Adipose tissue (tissue), 3 donors: ENCODE measurements around the gene THY1. TPM values are rescaled to one million over a fixed set of nuclear protein-coding genes. Genes with fewer than 3 reads are reported as not detected.
"Not testable (repeated sequence)": the region's sequence is repeated elsewhere in the genome, so short reads cannot be mapped to it uniquely, and the experiment has no call there.

Experiments used
- H3K27ac ChIP-seq: one replicate; pipeline ENCODE4 v1.5.1; 2013; ENCODE audit warnings: low read depth, low read length
- WGBS, 3 donors: extraction: QIAGEN DNeasy Blood & Tissue Kit; methylation state at CpG; one replicate each; pipeline ENCODE4 v1.1.7; 2013; 5-methylcytosine and 5-hydroxymethylcytosine counted together
- polyA plus RNA-seq, 3 donors: library from polyadenylated mRNA; stranded (reverse); fragments of 200-250 nt; gene quantifications; one replicate each; pipeline ENCODE4 v1.2.3, GENCODE V29; 2013
- donor health status: healthy with polysubstance abuse.
- donor health status: Bipolar disorder and iron deficiency.
- donor health status: healthy.

The THY1 gene
- polyA plus RNA-seq = 10 to 100 TPM in 2 of 3 donors, 1 to 10 TPM in 1; 6.5 to 90.1 (median 46.9) TPM

DNA sequence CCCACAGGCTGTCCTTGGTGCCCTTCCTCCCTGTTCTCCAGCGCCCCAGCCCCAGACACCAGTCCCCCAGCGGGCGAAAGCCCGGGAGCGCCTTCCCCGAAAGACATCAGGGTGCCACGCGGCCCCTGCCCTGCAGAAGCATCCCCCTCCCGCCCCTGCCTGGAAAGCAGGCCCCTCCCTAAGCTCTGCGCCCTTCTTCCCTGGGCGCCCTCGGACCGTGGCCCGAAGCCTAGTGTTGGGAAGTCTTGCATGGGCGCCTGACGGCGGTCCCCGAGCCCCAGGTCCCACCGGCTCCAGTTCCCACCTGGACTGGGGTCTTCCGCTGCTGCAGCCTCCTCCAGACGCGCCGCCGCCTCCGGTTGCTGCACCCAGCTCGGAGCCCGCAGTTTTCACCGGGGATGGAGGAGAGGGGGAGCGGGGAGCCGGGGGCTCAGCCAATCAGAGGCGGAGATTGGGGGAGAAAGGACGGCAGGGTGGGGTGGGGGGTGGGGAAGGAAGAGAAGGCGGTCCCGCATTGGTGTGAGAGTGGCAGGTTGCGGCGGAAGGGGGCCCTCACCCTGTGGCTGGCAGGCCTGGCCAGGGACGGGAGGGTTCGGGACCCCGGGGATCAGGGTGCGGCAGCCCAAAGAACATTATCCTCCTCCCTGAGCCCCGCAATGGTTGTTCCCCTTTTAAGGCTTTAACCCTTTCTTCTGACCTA lies at the start of gene THY1:
Gene THY1 (minus strand): TSS at position 364 of the 700 bp plus-strand sequence. CDS start 2,267 bp downstream, outside the sequence.
- H3K27ac ChIP-seq = no peak within 1 kb of the TSS
- WGBS, 3 donors = 0 to 3% (median 1%) methylated on average over 39 to 41 of the region's 41 CpGs

DNA sequence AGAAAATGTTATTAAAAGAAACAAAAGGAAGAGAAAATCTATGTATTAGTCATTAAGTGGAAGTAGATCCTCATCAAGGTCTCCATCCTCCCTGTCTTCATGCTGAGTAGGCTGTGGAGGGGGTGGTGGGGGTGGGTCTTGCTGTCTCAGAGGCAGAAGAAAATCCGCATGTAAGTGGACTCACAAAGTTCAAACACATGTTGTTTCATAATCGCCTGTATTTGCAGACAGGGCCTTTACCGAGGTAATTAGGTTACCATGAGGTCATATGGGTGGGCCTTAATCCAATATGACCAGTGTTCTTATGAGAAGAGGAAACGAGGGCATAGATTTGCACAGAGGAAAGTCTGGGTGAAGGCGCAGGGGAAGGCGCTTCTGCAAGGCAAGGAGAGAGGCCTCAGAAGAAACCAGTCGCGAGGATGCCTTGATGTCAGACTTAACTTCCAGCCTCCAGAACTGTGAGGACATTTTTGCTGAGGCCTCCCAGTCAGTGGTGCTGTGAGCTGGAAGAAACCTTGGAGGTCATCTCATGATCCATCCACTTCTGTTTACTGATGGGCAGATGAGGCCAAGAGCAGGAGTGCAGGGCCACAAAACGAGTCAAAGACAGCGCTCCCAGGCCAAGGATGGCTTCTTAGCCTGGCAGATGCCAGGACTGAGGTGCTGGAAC lies 49.3 kb upstream of the THY1 start:
- 73 to 82% (median 78%) methylated on average over 10 of the region's 10 CpGs for WGBS, 3 donors
- H3K27ac ChIP-seq = no peak overlapping the region

DNA sequence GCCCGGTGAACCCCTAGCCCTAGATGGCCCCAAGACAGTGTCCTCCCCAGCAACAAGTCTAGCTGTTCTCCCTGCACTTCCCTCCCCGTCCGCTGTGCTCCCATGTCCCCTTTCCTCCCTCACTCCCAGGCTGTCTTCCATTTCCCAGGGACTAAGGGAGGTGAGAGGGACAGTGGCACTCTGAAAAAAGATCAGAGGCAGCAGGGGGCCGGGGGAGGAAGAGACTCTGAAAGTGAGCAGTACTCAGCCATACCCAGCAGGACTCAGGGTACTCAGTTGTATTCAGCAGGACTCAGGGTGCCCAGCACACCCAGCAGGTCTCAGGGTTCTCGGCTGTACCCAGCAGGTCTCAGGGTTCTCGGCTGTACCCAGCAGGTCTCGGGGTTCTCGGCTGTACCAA lies 48.4 kb upstream of the THY1 start:
- 81 to 83% (median 83%) methylated on average over 8 of the region's 8 CpGs for WGBS, 3 donors
- no peak overlapping the region for H3K27ac ChIP-seq

DNA sequence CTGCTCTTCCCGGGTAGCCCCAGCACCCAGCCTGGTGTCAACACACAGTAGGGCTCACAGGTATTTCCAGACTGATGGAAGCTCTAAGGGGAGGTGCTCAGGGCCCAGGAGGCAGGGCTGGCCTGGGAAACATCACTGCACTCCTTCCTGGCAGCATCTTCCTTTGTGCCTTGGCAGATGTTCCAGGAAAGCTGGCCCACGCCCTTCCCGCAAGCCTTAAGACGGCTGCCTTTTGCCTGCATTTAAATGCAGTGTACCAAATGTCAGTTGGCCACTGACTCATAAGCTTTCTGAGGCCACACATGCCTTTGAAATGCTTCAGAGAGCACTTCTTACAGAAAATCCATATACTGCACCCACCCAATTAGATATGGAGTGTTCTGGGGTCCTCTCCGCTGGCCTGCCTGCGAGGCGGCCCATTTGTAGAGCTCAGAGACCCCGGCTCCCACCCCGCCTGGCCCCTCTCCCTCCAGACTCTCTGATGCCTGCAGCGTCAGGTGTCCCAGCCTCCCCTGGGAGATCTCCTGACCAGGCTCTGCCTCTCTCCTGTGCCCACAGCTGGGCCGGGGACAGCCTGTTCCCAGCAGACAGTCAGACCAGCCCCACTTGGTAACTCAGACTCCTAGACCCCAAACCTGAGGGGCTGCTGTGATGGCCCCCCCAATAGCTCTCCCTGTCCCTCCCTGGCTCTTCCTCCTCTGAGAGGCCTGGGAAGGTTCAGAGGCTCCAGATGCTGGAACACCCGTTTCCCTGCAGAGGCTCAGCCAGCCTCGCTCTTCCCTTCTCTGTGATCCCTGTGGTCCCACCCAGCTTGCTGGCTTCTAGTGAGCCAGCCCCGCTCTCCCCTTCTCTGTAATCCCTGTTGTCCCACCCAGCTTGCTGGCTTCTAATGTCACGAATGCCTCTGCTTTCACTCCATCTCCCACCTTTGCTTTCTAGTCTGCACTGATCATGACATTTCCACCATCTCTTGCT lies 47.6 kb upstream of the THY1 start:
- H3K27ac ChIP-seq = peak overlapping the region; percentile 33
- 65 to 70% (median 68%) methylated on average over 15 of the region's 15 CpGs for WGBS, 3 donors

DNA sequence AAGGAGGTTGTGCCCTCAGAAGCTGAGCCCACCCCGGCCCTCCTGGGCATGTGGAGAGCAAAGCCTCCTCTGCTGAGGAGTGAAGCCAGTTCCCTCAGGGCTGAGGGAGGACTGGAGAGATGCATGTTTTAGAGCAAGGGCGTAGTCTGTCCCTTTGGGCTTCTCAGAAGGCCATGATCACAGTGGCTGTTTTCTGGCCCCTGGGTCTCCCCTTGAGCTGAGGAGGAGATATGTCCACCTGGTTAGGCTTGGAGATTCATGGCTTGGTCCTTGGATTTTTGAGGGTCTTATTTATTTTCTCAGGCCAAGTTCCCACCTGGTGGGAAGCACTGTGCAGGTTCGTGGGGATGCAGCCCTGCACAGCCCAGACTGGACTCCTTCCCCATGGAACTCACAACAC lies 46.5 kb upstream of the THY1 start:
- no peak overlapping the region for H3K27ac ChIP-seq
- WGBS, 3 donors = 72 to 84% (median 79%) methylated on average over 3 of the region's 3 CpGs

DNA sequence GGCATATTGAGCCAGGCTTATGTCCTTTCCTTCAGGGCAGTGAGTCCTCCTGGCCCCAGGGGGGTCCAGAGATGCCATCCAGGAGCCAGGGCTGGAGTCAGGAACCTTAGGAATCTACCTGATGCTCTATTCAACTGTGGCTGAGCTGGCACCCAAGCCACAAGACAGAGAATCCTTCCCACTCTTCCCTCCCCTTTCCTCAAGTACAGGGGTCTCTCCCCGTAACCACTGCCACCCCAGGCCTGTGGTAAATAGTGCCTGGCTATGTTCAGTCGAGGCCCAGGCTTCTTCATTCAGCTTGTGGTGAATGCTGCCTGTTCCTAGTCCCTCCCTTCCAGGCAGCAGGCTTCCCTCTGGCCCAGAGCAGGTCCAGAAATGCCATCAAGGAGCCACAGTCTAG lies 45.5 kb upstream of the THY1 start:
- WGBS, 3 donors = 83 to 94% (median 85%) methylated on average over 2 of the region's 2 CpGs
- no peak overlapping the region for H3K27ac ChIP-seq

DNA sequence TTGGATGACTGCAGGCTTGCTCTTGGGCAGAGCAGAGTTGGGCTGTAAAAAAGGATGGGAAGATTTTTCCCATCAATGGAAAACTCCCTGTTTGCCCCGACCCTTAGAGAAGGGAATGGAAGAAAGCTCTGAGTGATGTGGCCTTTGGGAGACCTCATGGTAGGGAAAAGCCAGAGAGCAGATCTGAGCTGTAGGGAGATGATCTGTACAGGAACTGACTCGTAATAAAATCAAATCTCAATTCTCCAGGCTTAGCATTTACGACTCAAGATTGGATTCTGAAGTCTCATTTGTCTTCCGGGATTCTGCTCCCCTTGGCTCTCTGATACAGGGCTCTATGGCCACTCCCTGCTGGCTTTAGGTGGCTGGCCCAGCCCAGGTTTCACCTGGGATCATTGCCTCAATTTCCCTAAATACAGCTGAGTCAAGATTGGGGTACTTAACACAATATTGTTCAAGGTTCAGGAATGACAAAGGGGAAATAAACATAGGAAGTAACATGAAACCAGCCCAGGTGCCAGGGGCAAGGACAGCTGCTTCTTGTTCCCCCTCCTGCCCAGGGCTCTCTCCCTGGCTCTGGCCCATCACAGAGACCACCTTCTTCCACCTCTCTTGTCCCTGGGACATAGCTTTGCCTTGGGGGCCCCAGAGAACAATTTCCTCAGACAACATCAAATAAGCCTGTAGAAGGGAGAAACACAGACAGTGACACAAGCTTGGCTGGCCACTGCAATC lies 38.4 kb upstream of the THY1 start:
- no peak overlapping the region for H3K27ac ChIP-seq
- WGBS, 3 donors = 42 to 49% (median 47%) methylated on average over 4 of the region's 4 CpGs

DNA sequence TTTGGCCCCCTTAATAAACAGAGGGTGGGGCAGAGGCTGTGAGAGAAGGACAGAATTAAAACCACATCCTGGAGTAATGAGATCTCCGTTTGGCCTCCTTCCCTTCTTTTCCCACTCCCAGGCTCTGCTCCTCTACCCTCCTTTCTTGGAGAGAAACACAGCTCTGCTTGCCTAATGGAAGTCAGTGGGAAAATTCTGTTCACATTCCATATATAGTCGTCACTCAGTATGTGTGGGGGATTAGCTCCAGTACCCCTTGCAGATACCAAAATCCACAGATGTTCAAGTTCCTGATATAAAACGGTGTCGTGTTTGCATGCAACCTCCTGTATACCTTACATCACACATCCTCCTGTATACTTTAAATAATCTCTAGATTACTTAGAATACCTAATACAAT lies 37.6 kb upstream of the THY1 start:
- H3K27ac ChIP-seq = no peak overlapping the region
- 21 to 55% (median 25%) methylated on average over 4 of the region's 4 CpGs for WGBS, 3 donors

DNA sequence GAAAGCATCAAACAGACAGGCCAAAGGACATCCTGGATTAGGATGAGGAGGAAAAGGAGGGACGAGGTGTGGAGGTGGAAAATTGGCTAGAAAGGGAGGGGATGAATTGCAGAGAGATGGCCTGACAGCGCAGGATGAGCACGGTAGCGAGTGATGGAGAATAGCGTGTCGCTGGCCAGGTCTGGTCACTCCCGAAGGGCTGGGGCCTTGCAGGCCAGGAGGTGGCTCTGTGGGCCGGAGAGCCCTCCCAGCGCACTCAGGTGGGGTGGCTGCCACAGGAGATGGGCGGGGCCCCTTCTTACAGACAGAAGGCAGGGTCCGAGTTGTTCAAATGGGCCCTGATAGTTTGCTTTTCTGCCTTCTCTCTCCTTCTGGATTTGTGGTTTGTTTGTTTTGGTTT lies 37.1 kb upstream of the THY1 start:
- 60 to 74% (median 72%) methylated on average over 11 of the region's 11 CpGs for WGBS, 3 donors
- H3K27ac ChIP-seq = no peak overlapping the region

DNA sequence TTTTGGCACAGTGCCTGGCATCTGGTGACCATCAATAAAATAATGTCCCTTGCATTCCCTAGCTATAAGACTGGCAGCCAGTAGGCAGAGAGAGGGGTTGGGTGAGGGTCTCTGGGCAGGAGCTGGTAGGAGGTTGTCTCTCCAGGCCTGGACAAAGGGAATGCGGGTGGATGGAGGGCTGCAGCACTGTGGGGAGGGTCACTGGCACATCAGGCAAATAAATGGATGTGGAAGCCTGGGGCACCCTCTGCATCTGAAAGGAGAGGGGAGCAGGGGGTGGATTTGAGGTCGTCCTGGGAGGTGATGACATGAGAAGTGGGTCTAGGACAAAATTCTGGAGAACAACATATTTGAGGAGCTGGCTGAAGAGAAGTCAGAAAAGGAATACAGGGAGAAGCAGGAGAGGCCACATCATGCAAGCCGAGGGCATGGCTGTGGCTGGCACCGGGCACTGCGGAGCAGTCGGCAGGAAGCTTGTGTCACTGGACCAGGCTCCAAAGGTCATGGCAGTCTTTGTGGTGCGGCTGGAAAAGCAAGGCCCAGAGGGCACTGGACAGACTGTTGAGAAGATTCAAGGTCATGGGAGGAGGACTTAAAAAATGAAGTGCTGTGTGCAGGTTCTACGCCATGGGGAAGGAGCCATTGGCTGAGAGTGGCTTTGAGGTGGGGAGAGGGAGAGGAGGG lies 36.5 kb upstream of the THY1 start:
- no peak overlapping the region for H3K27ac ChIP-seq
- WGBS, 3 donors = 83 to 94% (median 89%) methylated on average over 8 of the region's 8 CpGs

DNA sequence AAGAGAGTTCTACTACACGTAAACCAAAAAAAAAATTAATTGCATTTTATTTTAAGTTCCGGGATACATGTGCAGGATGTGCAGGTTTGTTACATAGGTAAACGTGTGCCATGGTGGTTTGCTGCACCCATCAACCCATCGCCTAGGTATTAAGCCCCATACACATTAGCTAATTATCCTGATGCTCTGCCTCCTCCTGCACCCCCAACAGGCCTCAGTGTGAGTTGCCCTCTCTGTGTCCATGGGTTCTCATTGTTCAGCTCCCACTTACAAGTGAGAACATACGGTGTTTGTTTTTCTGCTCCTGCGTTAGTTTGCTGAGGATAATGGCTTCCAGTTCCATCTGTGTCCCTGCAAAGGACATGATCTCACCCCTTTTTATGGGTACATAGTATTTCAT lies 32.7 kb upstream of the THY1 start:
- not testable (repeated sequence) for H3K27ac ChIP-seq
- WGBS, 3 donors = 80 to 88% (median 81%) methylated on average over 6 of the region's 6 CpGs

DNA sequence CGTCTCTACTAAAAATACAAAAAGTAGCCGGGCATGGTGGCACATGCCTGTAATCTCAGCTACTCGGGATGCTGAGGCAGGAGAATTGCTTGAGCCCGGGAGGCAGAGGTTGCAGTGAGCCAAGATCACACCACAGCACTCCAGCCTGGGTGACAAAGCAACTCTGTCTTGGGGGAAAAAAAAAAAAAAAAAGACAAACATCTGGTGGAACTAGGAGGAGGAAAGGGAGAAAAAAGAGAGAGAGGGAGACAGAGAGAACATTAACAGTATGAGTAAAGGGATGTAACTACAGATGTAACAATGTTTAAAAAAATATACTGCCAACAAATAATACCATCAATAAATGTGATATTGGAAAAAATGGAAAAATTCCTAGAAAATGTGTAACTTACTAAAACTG lies 32.3 kb upstream of the THY1 start:
- 66 to 76% (median 71%) methylated on average over 4 of the region's 4 CpGs for WGBS, 3 donors
- H3K27ac ChIP-seq = not testable (repeated sequence)

DNA sequence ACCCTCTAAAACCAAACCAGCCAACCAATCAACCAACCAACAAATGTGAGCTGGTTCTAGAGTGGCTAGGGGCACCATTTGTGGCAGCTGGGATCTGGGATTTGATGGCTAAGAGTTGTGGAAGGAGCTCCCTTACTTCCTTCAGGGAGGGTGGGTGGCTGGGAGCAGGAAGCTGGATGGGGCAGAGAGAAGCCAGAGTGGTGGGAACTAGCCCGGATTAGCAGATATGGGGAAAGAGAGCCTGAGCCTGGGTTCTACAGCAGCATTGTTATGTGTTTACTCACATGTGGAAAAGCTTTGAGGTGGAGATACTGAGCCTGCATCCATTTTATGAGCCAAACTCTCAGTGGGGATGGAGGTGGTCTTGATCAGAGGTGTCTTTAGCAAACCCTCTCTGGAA lies 30.9 kb upstream of the THY1 start:
- WGBS, 3 donors = 67 to 88% (median 82%) methylated on average over 1 of the region's 1 CpG
- no peak overlapping the region for H3K27ac ChIP-seq

DNA sequence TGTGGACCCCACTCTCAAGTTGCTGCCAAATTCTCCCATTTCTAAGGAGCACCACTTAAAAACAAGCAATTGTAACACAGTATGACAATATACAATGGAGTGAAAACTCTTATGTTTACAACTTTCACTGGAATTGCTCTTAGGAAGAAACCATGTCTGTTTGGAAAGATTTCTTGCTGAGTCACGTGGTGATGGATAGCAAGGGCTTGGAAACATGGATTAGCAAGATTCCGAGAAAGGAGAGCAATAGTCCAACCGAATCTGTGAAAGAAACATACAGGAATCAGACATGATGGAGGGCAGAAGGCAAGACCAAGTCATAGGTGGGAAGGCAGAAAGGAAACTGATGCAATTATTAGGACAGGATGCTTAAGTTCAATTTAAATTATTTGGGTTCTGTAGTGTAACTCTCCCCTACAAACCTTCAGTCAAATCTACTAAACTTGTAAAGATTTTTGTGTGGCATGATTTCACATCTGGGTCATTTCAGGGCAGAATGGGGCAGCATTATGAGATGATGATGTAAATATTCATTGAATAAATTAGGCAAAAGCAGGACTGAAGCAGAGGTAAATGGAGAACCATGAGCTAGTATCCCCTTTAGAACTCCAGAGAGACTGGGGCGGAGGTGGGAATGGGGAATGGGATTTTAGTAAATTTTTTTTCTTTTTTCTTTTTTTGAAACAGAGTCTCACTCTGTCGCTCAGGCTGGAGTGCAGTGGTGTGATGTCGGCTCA lies 27.8 kb upstream of the THY1 start:
- WGBS, 3 donors = 77 to 86% (median 86%) methylated on average over 4 to 6 of the region's 6 CpGs
- H3K27ac ChIP-seq = no peak overlapping the region

DNA sequence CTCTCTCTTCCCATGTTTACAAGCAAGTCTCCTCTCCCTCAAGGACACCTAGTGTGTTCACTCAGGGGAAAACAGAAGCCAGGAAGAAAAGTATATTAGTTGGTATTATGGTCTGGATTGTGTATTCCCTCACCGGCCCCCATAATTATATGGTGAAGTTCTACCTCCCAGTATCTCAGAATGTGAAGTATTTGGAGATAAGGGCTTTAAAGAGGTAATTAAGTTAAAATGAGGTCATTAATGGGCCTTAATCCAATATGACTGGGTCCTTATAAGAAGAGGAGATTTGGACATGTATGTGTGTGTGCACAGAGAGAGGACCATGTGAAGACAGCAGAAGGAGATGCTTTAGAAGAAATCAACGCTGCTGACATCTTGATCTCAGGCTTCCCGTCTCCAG lies 26.5 kb upstream of the THY1 start:
- H3K27ac ChIP-seq = no peak overlapping the region
- 76 to 93% (median 92%) methylated on average over 3 of the region's 3 CpGs for WGBS, 3 donors

DNA sequence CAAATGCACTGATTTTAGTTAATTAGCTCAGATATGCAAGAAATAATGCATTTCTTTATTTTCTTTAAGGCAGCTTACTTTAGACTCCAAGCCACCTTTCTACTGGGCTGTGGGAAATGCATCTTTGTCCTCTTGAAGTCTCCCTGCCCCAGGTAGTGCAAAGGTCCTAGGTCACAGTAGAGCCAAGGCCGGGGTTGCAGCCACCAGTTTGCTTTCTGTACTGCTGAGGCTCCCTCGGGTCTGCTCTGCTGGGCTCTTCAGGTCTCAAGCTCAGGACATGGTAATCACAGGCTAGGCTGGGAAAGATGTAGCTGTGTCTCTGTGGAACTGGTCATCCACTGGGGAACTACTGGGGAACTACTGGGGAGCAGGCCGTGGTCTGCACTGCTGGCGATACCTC lies 25.4 kb upstream of the THY1 start:
- no peak overlapping the region for H3K27ac ChIP-seq
- 77 to 83% (median 78%) methylated on average over 4 of the region's 4 CpGs for WGBS, 3 donors

DNA sequence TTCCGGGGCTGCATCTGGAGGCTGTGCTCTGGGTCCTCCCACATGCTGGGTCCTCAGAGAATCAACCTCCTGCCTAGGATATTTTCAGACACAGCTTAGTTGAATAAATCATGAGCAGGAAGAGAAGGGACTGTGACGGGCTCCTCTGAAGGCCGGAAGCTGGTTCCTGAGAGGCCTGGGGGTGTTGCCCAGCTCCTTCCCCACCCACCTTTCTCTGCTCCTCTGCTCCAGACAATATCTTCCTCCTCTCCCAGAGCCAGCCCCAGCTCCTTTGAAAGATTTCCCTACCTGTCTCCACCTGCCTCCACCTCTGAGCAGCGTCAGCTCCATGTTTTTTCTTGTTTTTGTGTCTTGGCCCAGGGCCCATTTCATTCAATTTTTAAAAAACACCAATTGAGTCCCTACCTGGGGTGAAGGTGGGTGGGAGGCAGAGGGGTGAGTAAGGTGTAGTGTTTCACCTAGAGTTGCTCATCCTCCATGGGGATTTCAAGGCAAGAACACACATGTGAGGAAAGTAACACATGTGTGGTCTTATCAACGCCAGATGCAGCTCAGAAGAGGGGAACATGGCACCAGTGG lies 24.8 kb upstream of the THY1 start:
- no peak overlapping the region for H3K27ac ChIP-seq
- 43 to 69% (median 43%) methylated on average over 5 of the region's 5 CpGs for WGBS, 3 donors
